HEK293T (cell line): ENCODE data around the gene PSMG2.

Experiments used
- ARNT ChIP-seq: fragments of 450-650 bp; IDR thresholded peaks from 2 replicates; pipeline ENCODE4 v1.6.1; 2017; ENCODE audit warnings: mild to moderate bottlenecking
- BHLHE40 ChIP-seq: fragments of 450-650 bp; IDR thresholded peaks from 2 replicates; pipeline ENCODE4 v1.6.1; 2016; ENCODE audit warnings: mild to moderate bottlenecking, moderate library complexity, borderline replicate concordance
- ELF4 ChIP-seq: fragments of 450-650 bp; IDR thresholded peaks from 2 replicates; pipeline ENCODE4 v1.6.1; 2017; ENCODE audit warnings: antibody characterized with exemption
- FOXA1 ChIP-seq: fragments of 450-650 bp; IDR thresholded peaks from 2 replicates; pipeline ENCODE4 v1.6.1; 2016; ENCODE audit warnings: mild to moderate bottlenecking
- FOXM1 ChIP-seq: fragments of 450-650 bp; IDR thresholded peaks from 2 replicates; pipeline ENCODE4 v1.6.1; 2017; ENCODE audit warnings: mild to moderate bottlenecking, borderline replicate concordance
- NFRKB ChIP-seq: fragments of 450-650 bp; IDR thresholded peaks from 2 replicates; pipeline ENCODE4 v1.6.1; 2016; ENCODE audit warnings: mild to moderate bottlenecking, moderate library complexity
- PKNOX1 ChIP-seq: fragments of 450-650 bp; IDR thresholded peaks from 2 replicates; pipeline ENCODE4 v1.6.1; 2016
- SP1 ChIP-seq: fragments of 450-650 bp; IDR thresholded peaks from 2 replicates; pipeline ENCODE4 v1.6.1; 2017
- SUZ12 ChIP-seq: fragments of 450-650 bp; IDR thresholded peaks from 2 replicates; pipeline ENCODE4 v1.6.1; 2016; ENCODE audit warnings: mild to moderate bottlenecking
- TARDBP ChIP-seq: fragments of 450-650 bp; IDR thresholded peaks from 2 replicates; pipeline ENCODE4 v1.6.1; 2016
- ZNF384 ChIP-seq: fragments of 450-650 bp; IDR thresholded peaks from 2 replicates; pipeline ENCODE4 v1.6.1; 2016

DNA sequence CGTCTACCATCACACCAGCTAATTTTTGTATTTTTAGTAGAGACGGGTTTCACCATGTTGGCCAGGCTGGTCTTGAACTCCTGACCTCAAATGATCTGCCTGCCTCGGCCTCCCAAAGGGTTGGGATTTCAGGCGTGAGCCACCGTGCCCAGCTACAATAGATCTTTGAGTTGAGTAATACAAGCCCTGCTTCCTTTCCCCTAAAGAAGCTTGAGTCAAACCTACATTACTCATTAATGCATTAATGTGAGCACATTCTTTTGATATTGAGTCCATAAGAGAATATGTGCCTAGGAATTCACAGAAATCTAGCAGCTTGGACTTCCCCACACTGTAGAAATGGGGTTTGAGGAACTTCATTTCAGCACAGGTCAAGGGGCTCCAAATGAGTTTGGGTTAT, 39.6 kb downstream of the PSMG2 start:
- TF ChIP-seq SP1 = no peak
- TF ChIP-seq FOXM1 = no peak
- TF ChIP-seq ARNT = no peak
- TF ChIP-seq ELF4 = no peak
- TF ChIP-seq ZNF384 = no peak
- no peak for TF ChIP-seq TARDBP
- no peak for TF ChIP-seq SUZ12
- TF ChIP-seq BHLHE40 = no peak
- TF ChIP-seq NFRKB = no peak
- TF ChIP-seq FOXA1 = no peak
- TF ChIP-seq PKNOX1 = no peak
